ENCODE measurements around the gene GDPD5.

The GDPD5 gene

GRCh38 chr11:75406338-75406777, 119.4 kb downstream of the GDPD5 start:
- in situ Hi-C loops (cut with HindIII; ENCODE audit: low sequenced_read_pairs), result no loop called here

GRCh38 chr11:75403983-75404658, 121.6 kb downstream of the GDPD5 start:
- in situ Hi-C loops (cut with HindIII; ENCODE audit: low sequenced_read_pairs), result no loop called here

- in situ Hi-C loops (cut with HindIII; ENCODE audit: low sequenced_read_pairs), result no loop called here
Observed at GRCh38 chr11:75403037-75403436, 122.7 kb downstream of the GDPD5 start.

- in situ Hi-C loops (cut with HindIII; ENCODE audit: low sequenced_read_pairs), result no loop called here
Observed at GRCh38 chr11:75402002-75402773, 123.6 kb downstream of the GDPD5 start.

GRCh38 chr11:75400146-75400865, 125.4 kb downstream of the GDPD5 start:
- in situ Hi-C loops (cut with HindIII; ENCODE audit: low sequenced_read_pairs), result no loop called here

- in situ Hi-C loops (cut with HindIII; ENCODE audit: low sequenced_read_pairs), result no loop called here
Observed at GRCh38 chr11:75399344-75400145, 126.2 kb downstream of the GDPD5 start, which contains the start of gene RPS3. RPS3 (plus strand) TSS chr11:75399518; CDS start chr11:75399548, 30 bp downstream.

- in situ Hi-C loops (cut with HindIII; ENCODE audit: low sequenced_read_pairs), result no loop called here
Observed at GRCh38 chr11:75398906-75399305, 126.8 kb downstream of the GDPD5 start.

- in situ Hi-C loops (cut with HindIII; ENCODE audit: low sequenced_read_pairs), result no loop called here
Observed at GRCh38 chr11:75394085-75394840, 131.5 kb downstream of the GDPD5 start.

GRCh38 chr11:75389925-75390324, 135.8 kb downstream of the GDPD5 start:
- in situ Hi-C loops (cut with HindIII; ENCODE audit: low sequenced_read_pairs), result loop anchor here (10.0 kb wide), 1 partner anchor 115 kb away; no protein-coding TSS in a partner anchor

- in situ Hi-C loops (cut with HindIII; ENCODE audit: low sequenced_read_pairs), result loop anchor here (10.0 kb wide), 1 partner anchor 114 kb away; no protein-coding TSS in a partner anchor
Observed at GRCh38 chr11:75389276-75389605, 136.5 kb downstream of the GDPD5 start.

GRCh38 chr11:75388386-75389275, 137.1 kb downstream of the GDPD5 start:
- in situ Hi-C loops (cut with HindIII; ENCODE audit: low sequenced_read_pairs), result loop anchor here (10.0 kb wide), 1 partner anchor 114 kb away; no protein-coding TSS in a partner anchor

- in situ Hi-C loops (cut with HindIII; ENCODE audit: low sequenced_read_pairs), result loop anchor here (10.0 kb wide), 1 partner anchor 113 kb away; no protein-coding TSS in a partner anchor
Observed at GRCh38 chr11:75387736-75388294, 137.9 kb downstream of the GDPD5 start.

GRCh38 chr11:75386942-75387630, 138.7 kb downstream of the GDPD5 start:
- in situ Hi-C loops (cut with HindIII; ENCODE audit: low sequenced_read_pairs), result loop anchor here (10.0 kb wide), 1 partner anchor 112 kb away; no protein-coding TSS in a partner anchor
